ENCODE measurements around the gene TMEM238.

TMEM238 gene

GRCh38 chr19:55382013-55382412, 2.1 kb downstream of the TMEM238 start:
- no peak for DNase-seq (ENCODE audit: low read depth in 2 of 2, low spot score in 1 of 2)

GRCh38 chr19:55379174-55379573, 4.9 kb downstream of the TMEM238 start:
- no peak for DNase-seq (ENCODE audit: low read depth in 2 of 2, low spot score in 1 of 2)

- no peak for DNase-seq (ENCODE audit: low read depth in 2 of 2, low spot score in 1 of 2)
Measured at GRCh38 chr19:55377356-55378131, 6.5 kb downstream of the TMEM238 start.

GRCh38 chr19:55376241-55376933, 7.7 kb downstream of the TMEM238 start, which contains the start of gene TMEM190:
Gene TMEM190 (plus strand): TSS chr19:55376826. CDS start chr19:55376854, 28 bp downstream.
- no peak for DNase-seq (ENCODE audit: low read depth in 2 of 2, low spot score in 1 of 2)

GRCh38 chr19:55373993-55374757, 9.9 kb downstream of the TMEM238 start:
- DNase-seq (ENCODE audit: low read depth in 2 of 2, low spot score in 1 of 2): no peak

- no peak for DNase-seq (ENCODE audit: low read depth in 2 of 2, low spot score in 1 of 2)
Measured at GRCh38 chr19:55373306-55373992, 10.6 kb downstream of the TMEM238 start.

GRCh38 chr19:55372316-55373081, 11.6 kb downstream of the TMEM238 start:
- DNase-seq (ENCODE audit: low read depth in 2 of 2, low spot score in 1 of 2): no peak

- DNase-seq (ENCODE audit: low read depth in 2 of 2, low spot score in 1 of 2): no peak
Measured at GRCh38 chr19:55370305-55370988, 13.6 kb downstream of the TMEM238 start, which contains the start of gene IL11. Gene IL11 (minus strand): TSS chr19:55370463. CDS start chr19:55370310, 153 bp downstream.

- no peak for DNase-seq (ENCODE audit: low read depth in 2 of 2, low spot score in 1 of 2)
Measured at GRCh38 chr19:55369653-55370304, 14.3 kb downstream of the TMEM238 start.

- no peak for DNase-seq (ENCODE audit: low read depth in 2 of 2, low spot score in 1 of 2)
Measured at GRCh38 chr19:55368701-55369563, 15.2 kb downstream of the TMEM238 start.

GRCh38 chr19:55368106-55368505, 16.0 kb downstream of the TMEM238 start:
- no peak for DNase-seq (ENCODE audit: low read depth in 2 of 2, low spot score in 1 of 2)

GRCh38 chr19:55366790-55367189, 17.3 kb downstream of the TMEM238 start:
- no peak for DNase-seq (ENCODE audit: low read depth in 2 of 2, low spot score in 1 of 2)

GRCh38 chr19:55365964-55366363, 18.1 kb downstream of the TMEM238 start:
- DNase-seq (ENCODE audit: low read depth in 2 of 2, low spot score in 1 of 2): no peak

GRCh38 chr19:55365245-55365644, 18.8 kb downstream of the TMEM238 start:
- DNase-seq (ENCODE audit: low read depth in 2 of 2, low spot score in 1 of 2): no peak

GRCh38 chr19:55362990-55363716, 20.9 kb downstream of the TMEM238 start, which contains the start of gene GARIN5B:
Gene GARIN5B (minus strand): TSS chr19:55363260. CDS start chr19:55363066, 194 bp downstream.
- no peak for DNase-seq (ENCODE audit: low read depth in 2 of 2, low spot score in 1 of 2)

- no peak for DNase-seq (ENCODE audit: low read depth in 2 of 2, low spot score in 1 of 2)
Measured at GRCh38 chr19:55362174-55362989, 21.7 kb downstream of the TMEM238 start.

GRCh38 chr19:55360902-55361301, 23.2 kb downstream of the TMEM238 start:
- DNase-seq (ENCODE audit: low read depth in 2 of 2, low spot score in 1 of 2): no peak
